HG03460 (cell line): ENCODE measurements around the gene NEUROD4.
"Not testable (repeated sequence)": the region's sequence is repeated elsewhere in the genome, so short reads cannot be mapped to it uniquely, and the experiment has no call there.

Experiments
- ATAC-seq: cut with Tn5 transposase; IDR thresholded peaks from one replicate; pipeline ENCODE4 v1.9.1; 2021; ENCODE audit not compliant: unreplicated experiment

Gene NEUROD4, protein sequence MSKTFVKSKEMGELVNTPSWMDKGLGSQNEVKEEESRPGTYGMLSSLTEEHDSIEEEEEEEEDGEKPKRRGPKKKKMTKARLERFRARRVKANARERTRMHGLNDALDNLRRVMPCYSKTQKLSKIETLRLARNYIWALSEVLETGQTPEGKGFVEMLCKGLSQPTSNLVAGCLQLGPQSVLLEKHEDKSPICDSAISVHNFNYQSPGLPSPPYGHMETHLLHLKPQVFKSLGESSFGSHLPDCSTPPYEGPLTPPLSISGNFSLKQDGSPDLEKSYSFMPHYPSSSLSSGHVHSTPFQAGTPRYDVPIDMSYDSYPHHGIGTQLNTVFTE

DNA sequence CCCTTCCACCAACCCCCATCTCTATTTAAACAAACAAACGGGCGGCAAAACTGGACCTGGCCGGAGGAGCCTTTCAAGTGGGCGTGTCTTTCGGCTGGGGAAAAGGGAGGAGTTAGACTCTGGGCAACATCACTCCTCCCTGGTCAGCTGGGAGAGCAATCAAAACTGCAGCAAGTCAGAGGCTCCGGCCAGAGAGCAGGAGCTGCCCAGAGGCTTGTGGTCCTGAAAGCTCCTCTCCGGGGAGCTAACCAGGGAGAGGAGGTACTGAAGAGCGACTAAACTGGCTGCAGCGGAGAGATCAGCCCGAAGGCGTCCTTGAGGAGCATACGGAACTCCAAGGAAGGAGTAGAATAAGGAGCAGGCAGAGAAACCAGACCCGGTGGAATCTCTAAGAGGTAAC lies at the start of gene NEUROD4:
Gene NEUROD4 (plus strand): TSS at position 191 of the 400 bp plus-strand sequence. CDS start 6,466 bp downstream, outside the sequence.
- no peak for ATAC-seq

DNA sequence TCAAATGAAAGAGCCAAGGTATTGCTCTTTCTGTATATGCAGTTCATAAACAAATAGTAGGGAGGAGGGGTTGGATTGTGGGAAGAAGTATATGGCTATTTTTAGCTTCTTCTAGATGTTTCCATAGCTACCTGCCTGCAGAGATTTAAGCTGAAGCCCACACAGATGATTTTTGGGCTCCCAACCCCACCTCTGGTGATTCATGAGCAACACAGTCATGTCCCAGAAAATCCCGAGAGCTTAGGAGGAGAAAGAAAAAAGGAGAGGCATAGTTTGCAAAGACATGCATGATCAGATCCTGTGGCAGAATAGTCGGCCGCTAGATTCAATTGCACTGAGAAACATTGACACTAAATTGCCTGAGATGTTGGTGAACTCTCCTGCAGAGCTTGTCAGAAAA lies 49.0 kb upstream of the NEUROD4 start:
- ATAC-seq = no peak

DNA sequence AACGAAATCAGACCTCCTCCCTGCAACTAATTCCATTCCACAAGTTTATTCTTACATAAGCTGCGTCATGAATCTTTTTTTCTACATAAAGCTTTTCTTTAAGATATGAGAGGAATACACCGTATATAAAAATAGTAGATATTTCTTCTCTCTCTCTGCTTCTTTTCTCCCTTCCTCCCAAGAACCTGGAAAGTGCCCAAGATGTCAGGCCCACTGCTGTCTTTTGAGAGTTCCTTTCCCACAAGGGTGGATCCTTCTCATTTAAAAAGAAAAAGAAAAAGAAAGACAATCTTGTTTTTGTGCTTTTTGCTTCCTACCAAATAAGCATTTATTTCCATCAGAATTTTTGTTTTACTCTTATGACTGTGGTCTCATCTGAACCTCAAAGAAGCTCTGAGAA lies 46.2 kb upstream of the NEUROD4 start:
- no peak for ATAC-seq

DNA sequence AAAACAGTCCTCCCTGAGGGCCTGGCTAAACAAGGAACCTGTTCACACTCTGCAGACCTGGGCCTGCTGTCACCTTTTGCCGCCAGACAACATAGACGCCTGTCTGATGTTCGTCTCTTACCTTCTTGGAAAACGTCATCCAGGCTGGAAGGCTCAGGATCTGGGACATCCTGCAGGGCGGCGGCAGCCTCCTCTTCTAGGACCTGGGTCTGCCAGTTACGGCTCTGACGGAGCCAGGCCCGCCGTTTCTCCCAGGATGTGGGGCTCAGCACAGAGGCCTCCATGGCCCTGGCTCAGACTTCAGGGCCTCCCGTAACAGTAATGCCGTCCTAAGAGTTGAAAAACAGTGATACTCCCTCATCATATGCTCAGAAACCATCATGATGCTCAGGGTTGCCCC lies 45.5 kb upstream of the NEUROD4 start:
- no peak for ATAC-seq

DNA sequence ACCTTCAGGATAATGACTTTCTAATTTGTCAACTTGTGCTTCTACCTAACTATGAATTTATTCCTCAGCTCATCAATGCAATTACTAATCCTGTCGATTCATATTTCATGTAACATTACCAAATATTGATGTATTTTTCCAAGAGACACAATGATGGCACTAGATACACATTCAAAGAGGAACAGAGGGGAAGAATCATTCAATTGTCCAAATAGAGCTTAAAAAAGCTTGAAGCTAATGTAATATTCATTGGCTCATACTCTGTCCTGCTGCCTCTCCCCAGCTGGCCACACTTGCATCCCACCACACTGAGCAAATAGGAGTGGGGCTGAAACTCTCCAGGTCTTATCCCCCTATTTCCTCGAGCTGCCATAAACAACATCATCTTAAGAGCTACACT lies 44.5 kb upstream of the NEUROD4 start:
- ATAC-seq = no peak

DNA sequence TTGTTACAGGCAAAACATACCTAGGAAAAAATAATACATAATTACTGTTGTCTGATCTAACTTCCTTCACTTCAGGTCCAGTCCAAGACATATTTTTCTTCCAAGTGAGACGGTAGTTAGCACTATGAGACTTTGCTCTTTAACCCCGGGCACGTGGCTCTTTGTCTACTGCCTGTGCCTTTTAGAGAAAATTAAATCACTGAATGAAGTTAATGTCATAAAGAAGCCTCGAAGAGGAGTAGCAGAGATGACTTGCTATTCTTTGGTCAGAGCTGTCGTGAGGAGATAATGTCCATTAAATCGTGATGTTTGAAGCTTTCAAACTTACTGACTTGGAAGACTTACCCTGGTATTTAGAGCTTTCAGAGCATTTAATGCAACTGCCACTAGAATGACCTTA lies 43.9 kb upstream of the NEUROD4 start:
- ATAC-seq = no peak

DNA sequence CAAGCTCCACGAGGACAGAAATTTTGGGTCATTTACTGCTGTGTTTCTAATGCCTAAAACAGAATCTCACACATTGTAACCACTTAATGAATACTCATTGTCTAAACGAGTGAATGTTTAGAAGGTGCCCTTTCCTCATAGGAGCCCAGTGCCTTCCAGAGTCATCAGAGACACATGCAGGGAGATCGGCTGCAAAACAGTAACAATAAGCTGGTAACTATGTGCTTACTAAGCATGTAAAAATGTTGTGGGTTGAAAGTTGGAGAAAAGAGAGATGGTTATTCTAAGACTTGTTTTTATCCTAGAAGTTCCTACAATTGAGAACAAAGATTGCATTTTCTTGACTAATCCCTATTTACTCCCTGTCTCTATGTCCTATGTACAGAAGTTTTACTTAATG lies 42.6 kb upstream of the NEUROD4 start:
- ATAC-seq = no peak

DNA sequence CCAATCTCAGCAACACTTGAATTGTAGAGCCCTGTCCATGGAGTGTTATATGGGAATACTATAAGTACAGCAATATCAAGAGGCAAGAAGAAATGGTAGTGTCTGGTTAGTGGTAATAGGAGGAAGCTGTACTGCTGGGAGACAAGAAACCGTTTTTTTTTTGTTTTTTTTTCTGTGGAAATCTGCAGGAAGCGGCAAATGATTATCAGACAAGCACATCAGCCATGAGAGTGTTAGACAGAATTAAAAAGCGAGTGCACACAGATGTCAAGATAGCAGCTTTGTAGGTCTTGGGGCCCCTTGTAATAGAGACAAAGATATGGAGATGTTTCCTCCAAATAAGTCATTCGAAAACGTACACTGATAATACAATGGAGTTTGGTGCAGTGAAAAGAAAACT lies 41.9 kb upstream of the NEUROD4 start:
- ATAC-seq = no peak

DNA sequence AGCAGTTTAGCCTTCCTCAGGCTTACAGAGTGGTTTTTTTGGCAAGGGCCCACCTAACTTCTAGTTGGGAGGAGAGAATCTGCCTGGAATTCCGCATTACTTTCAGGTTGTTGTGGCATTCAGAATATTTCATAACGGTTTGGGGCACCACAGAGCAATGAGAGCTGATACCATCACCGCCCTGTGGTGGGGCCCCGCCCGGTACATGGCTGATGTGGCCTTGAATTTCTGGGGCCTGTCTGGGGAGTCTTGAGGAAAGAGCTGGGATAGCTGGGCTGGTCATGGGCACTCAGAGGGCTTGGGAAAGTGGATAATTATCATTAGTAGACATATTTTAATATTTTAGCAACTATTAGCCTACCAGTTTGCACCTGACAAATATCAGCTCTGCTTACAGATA lies 39.4 kb upstream of the NEUROD4 start:
- ATAC-seq = no peak

DNA sequence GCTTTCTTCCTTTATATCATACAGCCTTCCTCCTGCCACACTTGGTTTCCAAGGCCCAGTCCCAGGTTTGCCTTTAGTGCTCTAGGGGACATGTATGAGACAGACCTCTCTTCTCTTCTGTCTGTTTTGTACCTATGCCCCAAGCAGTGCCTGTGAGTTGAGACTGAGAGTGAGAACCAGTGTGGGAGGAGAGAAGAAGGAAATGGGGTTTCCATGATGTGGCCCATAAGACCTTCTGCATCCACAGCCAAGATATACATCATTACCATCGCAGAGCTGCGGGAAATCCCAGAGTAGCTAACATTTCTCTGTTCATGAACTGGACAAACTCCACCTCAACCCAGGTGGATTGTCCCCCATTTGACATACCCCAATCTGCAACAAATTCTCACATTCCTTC lies 38.0 kb upstream of the NEUROD4 start:
- ATAC-seq = no peak

DNA sequence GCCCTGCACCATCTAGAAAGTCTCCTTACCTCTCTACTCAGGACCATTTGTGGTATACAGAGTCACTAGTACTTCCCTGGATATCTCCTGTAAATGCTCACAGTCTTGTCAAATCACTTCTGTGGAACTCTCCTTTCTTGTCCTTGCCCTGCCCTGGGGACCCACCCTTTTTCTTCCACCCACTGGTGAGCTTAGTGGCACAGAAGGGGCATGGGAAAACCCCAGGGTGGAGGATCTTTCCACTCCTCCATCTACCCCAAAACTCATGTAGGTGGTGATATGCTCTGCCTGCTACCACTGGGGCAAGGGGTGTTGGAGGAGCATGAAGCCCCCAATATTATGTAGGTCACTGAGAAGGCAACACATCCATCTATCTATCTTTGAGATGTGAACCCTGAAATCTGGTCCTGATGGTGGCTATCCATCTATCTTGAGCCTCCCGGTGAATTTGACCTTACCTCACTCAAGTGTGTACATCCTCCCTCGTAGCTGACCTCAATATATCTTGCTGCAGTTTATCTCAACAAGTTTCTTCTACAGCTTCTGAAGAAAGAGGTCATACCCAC lies 36.2 kb upstream of the NEUROD4 start:
- ATAC-seq = no peak

DNA sequence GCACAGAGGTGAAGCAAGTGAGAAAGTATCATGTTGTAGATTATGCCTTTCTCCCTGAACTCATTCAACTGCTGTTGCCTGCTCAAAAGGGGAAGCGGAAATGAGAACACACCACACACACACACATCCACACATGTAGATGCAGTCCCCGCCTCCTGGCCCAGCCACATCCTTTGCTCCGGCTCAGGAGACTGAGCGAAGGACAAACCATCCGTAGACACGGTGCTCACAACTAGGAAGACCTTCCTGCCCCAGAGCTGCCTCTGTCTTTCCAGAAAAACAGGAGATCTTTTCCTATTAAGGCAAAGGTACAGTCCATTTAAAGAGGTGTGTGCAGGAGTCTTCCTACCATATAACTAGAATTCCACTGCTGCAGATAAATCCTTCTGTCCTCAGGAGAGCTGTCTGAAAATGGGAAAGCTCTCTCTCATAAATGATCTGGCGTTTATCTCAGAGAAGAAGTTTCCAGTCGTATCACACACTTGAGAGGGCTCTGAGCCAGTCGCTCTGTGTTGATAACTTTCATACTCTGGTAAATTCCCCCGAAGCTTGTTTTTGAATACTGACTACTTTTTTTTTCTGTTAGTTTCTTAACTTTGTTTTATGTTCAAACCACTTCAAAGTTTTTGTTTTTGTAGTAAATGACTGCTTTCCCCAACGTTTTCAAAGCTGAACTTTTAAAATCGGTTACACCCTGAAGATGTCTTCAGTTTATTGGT lies 35.0 kb upstream of the NEUROD4 start, which contains the start of gene TESPA1:
Gene TESPA1 (minus strand): TSS at position 105 of the 719 bp plus-strand sequence. CDS start 10,200 bp downstream, outside the sequence.
- ATAC-seq = peak; percentile 95

DNA sequence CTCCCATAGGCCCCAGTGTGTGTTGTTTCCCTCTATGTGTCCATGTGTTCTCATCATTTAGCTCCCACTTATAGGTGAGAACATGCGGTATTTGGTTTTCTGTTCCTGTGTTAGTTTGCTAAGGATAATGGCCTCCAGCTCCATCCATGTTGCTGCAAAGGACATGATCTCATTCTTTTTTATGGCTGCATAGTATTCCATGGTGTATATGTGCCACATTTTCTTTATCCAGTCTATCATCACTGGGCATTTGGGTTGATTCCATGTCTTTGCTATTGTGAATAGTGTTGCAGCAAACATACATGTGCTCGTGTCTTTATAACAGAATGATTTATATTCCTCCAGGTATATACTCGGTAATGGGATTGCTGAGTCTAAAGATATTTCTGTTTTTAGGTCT lies 33.0 kb upstream of the NEUROD4 start:
- ATAC-seq = not testable (repeated sequence)

DNA sequence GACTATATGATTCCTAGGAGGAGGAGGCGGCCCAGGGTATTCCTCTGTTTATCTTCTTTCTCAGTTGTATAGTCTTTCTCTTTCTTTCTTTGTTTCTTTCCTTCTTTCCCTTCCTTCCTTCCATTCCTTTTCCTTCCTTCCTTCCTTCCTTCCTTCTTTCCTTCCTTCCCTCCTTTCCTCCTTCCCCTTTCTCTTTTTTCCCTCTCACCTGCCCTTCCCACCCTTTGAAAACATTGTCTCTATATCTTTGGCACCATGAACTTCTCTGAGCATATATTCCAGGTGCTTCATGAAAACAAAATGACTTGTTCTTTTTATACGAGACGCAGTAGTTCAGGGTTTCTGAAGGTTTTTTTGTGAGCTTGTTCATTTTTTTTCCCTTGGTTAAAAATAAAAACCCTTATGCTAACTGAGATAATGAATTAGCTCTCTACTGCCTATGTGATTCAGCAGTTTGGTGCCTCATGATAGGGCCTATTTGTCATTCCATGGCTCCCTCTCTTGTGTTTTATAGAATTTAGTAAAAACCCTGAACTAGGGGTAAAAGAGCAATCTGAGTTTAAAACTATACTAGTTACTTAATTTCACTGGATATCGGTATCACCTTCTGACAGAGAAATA lies 32.1 kb upstream of the NEUROD4 start:
- no peak for ATAC-seq

DNA sequence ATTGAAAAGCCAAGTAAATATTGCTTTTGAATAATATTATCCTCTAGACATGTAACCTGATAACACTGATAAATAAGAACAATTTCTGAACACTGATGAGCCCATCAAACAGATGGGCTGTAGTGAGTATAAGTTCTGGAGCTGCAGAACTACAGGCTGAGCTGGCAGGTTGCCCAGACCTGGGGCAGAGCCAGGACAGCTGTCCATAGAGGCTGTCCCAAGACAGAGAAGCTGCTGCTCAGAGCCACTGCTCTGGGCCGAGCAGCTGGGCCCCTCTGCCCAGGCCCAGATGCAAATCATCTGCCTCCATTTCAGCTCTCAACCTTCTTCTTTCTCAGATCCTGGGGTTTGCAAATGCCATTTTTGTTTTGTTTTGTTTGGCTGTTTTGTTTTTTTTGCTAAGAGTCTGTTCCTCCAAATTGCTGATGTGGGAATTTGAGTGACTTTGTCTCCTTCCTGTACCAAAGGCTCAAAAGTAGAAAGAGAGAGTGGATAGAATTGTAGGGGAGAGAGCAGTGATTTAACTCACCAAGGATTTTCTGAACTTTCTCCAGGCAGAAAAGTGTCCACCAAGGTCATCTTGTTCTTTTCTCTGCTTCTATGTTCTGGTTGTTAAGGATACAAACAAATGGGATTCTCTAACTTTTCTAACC lies 31.2 kb upstream of the NEUROD4 start:
- no peak for ATAC-seq

DNA sequence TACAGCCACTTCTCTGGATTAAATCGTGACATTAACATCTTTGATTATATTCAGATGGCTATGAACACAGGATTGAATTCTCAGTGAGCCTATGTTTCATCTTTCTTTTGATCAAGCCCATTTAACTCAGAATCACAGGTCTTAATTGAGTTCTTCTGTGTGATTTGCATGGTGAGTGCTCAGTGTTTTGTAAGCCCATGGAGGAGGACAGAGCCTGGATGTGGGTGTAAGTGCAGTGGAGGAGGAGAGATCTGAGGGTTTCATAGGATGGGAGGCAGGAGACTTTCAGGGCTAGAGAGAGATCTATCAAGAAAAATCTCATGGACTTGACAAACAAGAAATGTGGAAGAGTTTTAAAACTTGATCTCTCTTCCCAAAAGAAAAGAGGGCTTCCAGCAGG lies 29.9 kb upstream of the NEUROD4 start:
- no peak for ATAC-seq

DNA sequence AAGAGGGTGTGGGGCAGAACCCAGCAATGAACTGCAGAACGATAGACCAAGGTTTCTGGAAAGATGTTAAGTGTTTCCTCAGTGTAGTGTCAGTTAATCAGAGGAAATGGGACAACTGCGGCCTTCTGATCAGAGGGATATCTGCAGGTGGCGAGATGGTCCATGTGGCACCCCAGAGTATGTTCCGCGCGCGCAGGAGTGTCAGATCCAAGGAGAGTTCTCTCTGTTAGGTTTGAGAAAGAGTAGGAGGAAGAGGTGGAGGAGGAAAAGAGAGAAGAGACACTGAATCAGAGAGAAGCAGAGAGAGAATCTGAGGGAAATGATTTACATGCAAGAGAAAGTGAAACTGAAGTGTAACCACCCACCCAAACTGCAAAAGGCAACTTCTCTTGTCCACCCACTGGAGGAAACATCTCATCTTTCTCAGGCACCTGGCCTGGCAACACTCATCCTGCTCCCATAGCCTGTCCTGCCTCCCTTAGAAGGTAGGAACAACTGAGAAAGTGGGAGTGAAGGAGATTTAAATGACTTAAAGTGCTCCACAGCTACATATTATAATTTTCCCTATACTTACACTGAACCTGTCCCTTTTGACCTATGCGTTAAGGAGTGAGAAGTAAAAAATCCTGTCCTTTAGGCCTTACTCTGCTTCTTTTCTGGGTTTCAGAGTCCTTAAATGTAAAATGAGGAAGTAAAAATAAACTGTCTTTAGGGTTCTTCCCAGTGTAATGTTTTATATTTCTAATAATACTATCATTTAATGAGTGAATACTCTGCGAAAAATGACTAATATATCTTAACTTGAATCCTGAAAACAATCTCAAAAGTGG lies 28.4 kb upstream of the NEUROD4 start:
- ATAC-seq = peak; percentile 67

DNA sequence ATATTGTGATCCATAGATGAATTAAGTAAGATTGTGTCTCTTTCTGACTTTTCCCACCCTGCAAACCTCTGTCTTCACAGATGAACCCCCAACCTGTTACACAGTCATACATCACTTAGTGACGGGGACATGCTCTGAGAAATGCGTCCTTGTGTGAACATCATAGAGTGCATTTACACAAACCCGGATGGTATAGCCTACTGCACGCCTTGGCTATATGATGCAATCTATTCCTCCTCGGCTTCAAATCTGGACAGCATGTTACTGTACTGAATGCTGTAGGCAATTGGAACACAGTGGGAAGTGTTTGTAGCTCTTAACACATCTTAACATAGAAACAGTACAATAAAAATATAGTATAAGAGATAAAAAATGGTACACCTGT lies 27.8 kb upstream of the NEUROD4 start:
- ATAC-seq = peak; percentile 32

DNA sequence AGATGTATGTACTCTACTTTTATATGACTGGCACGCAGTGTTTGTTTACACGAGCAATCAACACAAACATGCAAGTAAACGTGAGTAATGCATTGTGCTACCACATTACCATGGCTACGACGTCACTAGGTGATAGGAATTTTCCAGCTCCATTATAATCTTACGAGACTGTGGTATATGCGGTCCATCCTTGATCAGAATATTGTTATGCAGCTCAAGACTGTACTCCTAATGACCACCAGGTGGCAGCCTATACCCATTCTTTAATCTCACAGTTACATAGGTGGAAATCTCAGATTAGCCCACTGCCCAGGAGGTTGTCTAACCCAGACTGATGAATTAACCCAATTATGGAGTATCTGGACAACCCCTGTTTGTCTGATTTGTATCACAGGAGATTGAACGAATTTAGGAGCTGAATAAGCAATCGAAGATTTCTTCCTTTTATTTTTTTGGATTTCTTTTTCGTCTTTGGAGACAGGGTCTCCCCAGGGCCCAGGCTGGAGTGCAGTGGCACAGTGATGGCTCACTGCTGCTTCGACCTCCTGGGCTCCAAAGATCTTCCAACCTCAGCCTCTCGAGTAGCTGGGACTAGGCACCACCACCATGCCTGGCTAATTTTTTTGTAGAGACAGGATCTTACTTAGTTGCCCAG lies 26.5 kb upstream of the NEUROD4 start:
- ATAC-seq = peak; percentile 47

DNA sequence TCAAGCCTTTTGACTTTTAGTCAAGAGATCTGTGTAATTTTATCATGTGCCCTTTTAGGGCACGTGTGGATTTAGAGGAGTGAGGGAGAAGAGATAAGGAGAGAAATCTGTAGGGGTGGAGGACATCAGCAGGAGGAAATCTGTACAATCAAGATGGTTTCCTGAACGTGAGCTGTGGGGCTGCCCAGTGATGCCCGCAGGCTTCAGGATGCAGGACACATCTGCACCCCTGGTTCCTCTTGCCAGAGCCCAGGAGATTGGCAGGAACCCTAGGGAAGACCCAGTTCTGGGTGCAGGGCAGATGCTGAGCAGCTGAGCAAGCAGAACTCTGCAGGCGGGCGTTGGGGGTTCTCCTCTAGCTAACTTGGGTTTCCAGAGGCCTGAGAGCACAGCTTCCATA lies 23.6 kb upstream of the NEUROD4 start:
- ATAC-seq = no peak
